ENCODE data around the gene SCGB2A2.
A peak's percentile ranks its signal among the peaks of the same experiment; 100 is the strongest.

The SCGB2A2 gene

GRCh38 chr11:62260261-62260953 lies 9.6 kb upstream of the SCGB2A2 start:
- TF ChIP-seq CTCF (IDR thresholded peaks at IDR 0.05; ENCODE audit: insufficient read depth, low read depth, low read length, missing control alignments): no peak
- no peak overlapping the region for H3K4me3 ChIP-seq (ENCODE audit: low read length)
- DNase-seq (ENCODE audit: low read depth): no peak

- peak; percentile 41 for DNase-seq (ENCODE audit: low read depth)
- TF ChIP-seq CTCF (IDR thresholded peaks at IDR 0.05; ENCODE audit: insufficient read depth, low read depth, low read length, missing control alignments): no peak
- H3K4me3 ChIP-seq (ENCODE audit: low read length): no peak overlapping the region
Observed at GRCh38 chr11:62264004-62264403, 6.0 kb upstream of the SCGB2A2 start.

GRCh38 chr11:62266558-62266957 lies 3.4 kb upstream of the SCGB2A2 start:
- no peak overlapping the region for H3K4me3 ChIP-seq (ENCODE audit: low read length)
- peak; percentile 73 for DNase-seq (ENCODE audit: low read depth)
- no peak for TF ChIP-seq CTCF (IDR thresholded peaks at IDR 0.05; ENCODE audit: insufficient read depth, low read depth, low read length, missing control alignments)

- no peak overlapping the region for H3K4me3 ChIP-seq (ENCODE audit: low read length)
- no peak for DNase-seq (ENCODE audit: low read depth)
- no peak for TF ChIP-seq CTCF (IDR thresholded peaks at IDR 0.05; ENCODE audit: insufficient read depth, low read depth, low read length, missing control alignments)
Observed at GRCh38 chr11:62267050-62267449, 2.9 kb upstream of the SCGB2A2 start.

GRCh38 chr11:62267576-62267975 lies 2.4 kb upstream of the SCGB2A2 start:
- peak; percentile 28 for DNase-seq (ENCODE audit: low read depth)
- H3K4me3 ChIP-seq (ENCODE audit: low read length): no peak overlapping the region
- no peak for TF ChIP-seq CTCF (IDR thresholded peaks at IDR 0.05; ENCODE audit: insufficient read depth, low read depth, low read length, missing control alignments)

- DNase-seq (ENCODE audit: low read depth): no peak
- no peak overlapping the region for H3K4me3 ChIP-seq (ENCODE audit: low read length)
- TF ChIP-seq CTCF (IDR thresholded peaks at IDR 0.05; ENCODE audit: insufficient read depth, low read depth, low read length, missing control alignments): no peak
Observed at GRCh38 chr11:62273284-62273683, 3.3 kb downstream of the SCGB2A2 start.

GRCh38 chr11:62273789-62274275 lies 3.9 kb downstream of the SCGB2A2 start:
- no peak for DNase-seq (ENCODE audit: low read depth)
- TF ChIP-seq CTCF (IDR thresholded peaks at IDR 0.05; ENCODE audit: insufficient read depth, low read depth, low read length, missing control alignments): no peak
- no peak overlapping the region for H3K4me3 ChIP-seq (ENCODE audit: low read length)

Data from epithelial cell of esophagus (primary cell).